HEK293 (cell line): ENCODE data around the gene PCDH8.
A peak's percentile ranks its signal among the peaks of the same experiment; 100 is the strongest.

Experiments
- CTCF ChIA-PET: fragments of 350-600 bp; formaldehyde crosslinking; extraction: SDS; loops from one replicate; lab custom pipeline; 2021; ENCODE audit warnings: antibody characterized with exemption; lab: Yijun Ruan, JAX
- POLR2A ChIA-PET: fragments of 300-600 bp; formaldehyde crosslinking; extraction: SDS; loops from one replicate; lab custom pipeline; 2020; ENCODE audit warnings: antibody characterized with exemption, inconsistent platforms; lab: Yijun Ruan, JAX
- H3K27ac ChIP-seq: fragments of 200-500 bp; sonication (Bioruptor generic); 2 replicates; pipeline ENCODE4 v1.5.1; 2014; ENCODE audit warnings: low read depth, low read length, control low read depth, inconsistent platforms; ENCODE audit errors: extremely low read depth
- H3K36me3 ChIP-seq, 2 experiments: fragments of 200-500 bp in 1 of 2; sonication (Bioruptor generic) in 1 of 2; 1 replicate in 1 of 2; 2 replicates in 1 of 2; pipeline ENCODE4 v1.5.1; 2014 to 2017; ENCODE audit warnings: inconsistent platforms in 2 of 2, low read length in 2 of 2; ENCODE audit not compliant: control insufficient read depth in 2 of 2, insufficient read depth in 1 of 2
- H3K4me1 ChIP-seq: fragments of 200-500 bp; sonication (Bioruptor generic); 2 replicates; pipeline ENCODE4 v1.5.1; 2014; ENCODE audit warnings: mild to moderate bottlenecking, low read length, inconsistent platforms; ENCODE audit not compliant: control insufficient read depth, insufficient read depth
- H3K4me3 ChIP-seq: 2 replicates; pipeline ENCODE4 v1.5.1; 2011; ENCODE audit warnings: low read depth, mild to moderate bottlenecking, control low read depth, low read length, moderate library complexity
- H3K9me3 ChIP-seq: fragments of 200-500 bp; sonication (Bioruptor generic); 2 replicates; pipeline ENCODE4 v1.5.1; 2014; ENCODE audit warnings: low read depth, low read length, inconsistent platforms; ENCODE audit not compliant: control insufficient read depth, insufficient read depth
- CTCF ChIP-seq: fragments of 450-650 bp; formaldehyde crosslinking; IDR thresholded peaks from 2 replicates; pipeline ENCODE4 v1.5.1; 2016; ENCODE audit warnings: missing biosample characterization, missing genetic modification characterization
- GLIS1 ChIP-seq: fragments of 450-650 bp; formaldehyde crosslinking; IDR thresholded peaks from 2 replicates; pipeline ENCODE4 v1.5.1; 2016; ENCODE audit warnings: missing biosample characterization, missing genetic modification characterization
- PATZ1 ChIP-seq: fragments of 450-650 bp; formaldehyde crosslinking; IDR thresholded peaks from 2 replicates; pipeline ENCODE4 v1.5.1; 2016; ENCODE audit warnings: missing biosample characterization, missing genetic modification characterization
- SCRT1 ChIP-seq: fragments of 450-650 bp; formaldehyde crosslinking; IDR thresholded peaks from 2 replicates; pipeline ENCODE4 v1.5.1; 2016; ENCODE audit warnings: missing biosample characterization, missing genetic modification characterization, borderline replicate concordance
- ZBTB21 ChIP-seq: fragments of 450-650 bp; formaldehyde crosslinking; IDR thresholded peaks from 2 replicates; pipeline ENCODE4 v1.5.1; 2017; ENCODE audit warnings: missing biosample characterization, missing genetic modification characterization
- ZNF157 ChIP-seq: fragments of 450-650 bp; formaldehyde crosslinking; IDR thresholded peaks from 2 replicates; pipeline ENCODE4 v1.5.1; 2016; ENCODE audit warnings: missing biosample characterization, missing genetic modification characterization
- ZNF169 ChIP-seq: fragments of 450-650 bp; formaldehyde crosslinking; IDR thresholded peaks from 2 replicates; pipeline ENCODE4 v1.5.1; 2016; ENCODE audit warnings: missing biosample characterization, missing genetic modification characterization
- ZNF248 ChIP-seq: fragments of 450-650 bp; formaldehyde crosslinking; IDR thresholded peaks from 2 replicates; pipeline ENCODE4 v1.5.1; 2017; ENCODE audit warnings: missing biosample characterization, missing genetic modification characterization
- ZNF302 ChIP-seq: fragments of 450-650 bp; formaldehyde crosslinking; IDR thresholded peaks from 2 replicates; pipeline ENCODE4 v1.5.1; 2016; ENCODE audit warnings: missing biosample characterization, missing genetic modification characterization, low read depth
- ZNF391 ChIP-seq: fragments of 450-650 bp; formaldehyde crosslinking; IDR thresholded peaks from 2 replicates; pipeline ENCODE4 v1.5.1; 2016; ENCODE audit warnings: low read depth, missing biosample characterization, missing genetic modification characterization, borderline replicate concordance
- ZNF423 ChIP-seq: fragments of 450-650 bp; formaldehyde crosslinking; IDR thresholded peaks from 2 replicates; pipeline ENCODE4 v1.5.1; 2016; ENCODE audit warnings: missing biosample characterization, missing genetic modification characterization
- ZNF473 ChIP-seq: fragments of 450-650 bp; formaldehyde crosslinking; IDR thresholded peaks from 2 replicates; pipeline ENCODE4 v1.5.1; 2017; ENCODE audit warnings: missing biosample characterization, missing genetic modification characterization
- ZNF510 ChIP-seq: fragments of 450-650 bp; formaldehyde crosslinking; IDR thresholded peaks from 2 replicates; pipeline ENCODE4 v1.5.1; 2018; ENCODE audit warnings: mild to moderate bottlenecking, missing genetic modification characterization, missing biosample characterization; ENCODE audit not compliant: insufficient replicate concordance
- ZNF521 ChIP-seq: fragments of 450-650 bp; formaldehyde crosslinking; IDR thresholded peaks from 2 replicates; pipeline ENCODE4 v1.5.1; 2017; ENCODE audit warnings: missing biosample characterization, mild to moderate bottlenecking, missing genetic modification characterization
- ZNF571 ChIP-seq: fragments of 450-650 bp; formaldehyde crosslinking; IDR thresholded peaks from 2 replicates; pipeline ENCODE4 v1.5.0; 2017; ENCODE audit warnings: missing biosample characterization, missing genetic modification characterization
- ZNF624 ChIP-seq: fragments of 450-650 bp; formaldehyde crosslinking; IDR thresholded peaks from 2 replicates; pipeline ENCODE4 v1.5.1; 2017; ENCODE audit warnings: missing biosample characterization, missing genetic modification characterization
- ZNF629 ChIP-seq: fragments of 450-650 bp; formaldehyde crosslinking; IDR thresholded peaks from 2 replicates; pipeline ENCODE4 v1.5.1; 2017; ENCODE audit warnings: missing biosample characterization, missing genetic modification characterization
- ZNF654 ChIP-seq: fragments of 450-650 bp; formaldehyde crosslinking; IDR thresholded peaks from 2 replicates; pipeline ENCODE4 v1.5.1; 2016; ENCODE audit warnings: low read depth, missing biosample characterization, missing genetic modification characterization
- TF ChIP-seq, protein P1 (sequence below): fragments of 450-650 bp; formaldehyde crosslinking; conservative IDR thresholded peaks from 2 replicates; pipeline ENCODE4 v1.5.1; 2016; ENCODE audit warnings: low read depth, missing biosample characterization, missing genetic modification characterization
- TF ChIP-seq, protein P2 (sequence below): fragments of 450-650 bp; formaldehyde crosslinking; IDR thresholded peaks from 2 replicates; pipeline ENCODE4 v1.5.1; 2017; ENCODE audit warnings: missing biosample characterization, missing genetic modification characterization
- TF ChIP-seq, protein P3 (sequence below): fragments of 450-650 bp; formaldehyde crosslinking; IDR thresholded peaks from 2 replicates; pipeline ENCODE4 v1.5.1; 2017; ENCODE audit warnings: missing biosample characterization, missing genetic modification characterization
- TF ChIP-seq, protein P4 (sequence below): fragments of 450-650 bp; IDR thresholded peaks from 2 replicates; pipeline ENCODE4 v1.5.1; 2018; ENCODE audit warnings: missing biosample characterization, mild to moderate bottlenecking, missing genetic modification characterization

Gene PCDH8

DNA sequence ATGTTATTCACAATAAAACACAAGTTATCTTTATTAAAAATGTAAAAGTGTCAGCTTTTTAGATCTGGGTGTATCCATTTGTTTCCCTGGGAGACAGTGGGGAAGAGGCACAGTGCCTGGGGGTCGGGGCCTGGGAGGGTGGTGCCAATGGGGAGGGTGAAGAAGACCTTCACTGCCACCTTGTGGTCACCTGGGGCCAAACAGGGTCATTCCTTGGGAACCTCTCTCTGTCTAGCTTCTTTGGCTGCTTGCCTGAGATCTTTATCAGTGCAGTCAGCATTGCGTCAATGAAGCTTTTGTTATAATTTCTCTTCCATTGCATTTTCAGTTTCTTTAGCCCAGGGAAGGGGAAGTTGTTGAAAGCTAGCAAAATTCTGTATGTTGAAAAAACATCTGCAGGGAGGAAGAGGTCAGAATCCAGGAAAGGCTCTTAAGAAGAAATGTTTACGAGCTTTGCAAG, 39.1 kb downstream of the PCDH8 start:
- ChIA-PET POLR2A (no interaction called here), CTCF (interaction anchor here (0.6 to 3.0 kb wide), 28 partner anchors 9 to 381 kb away, joined by 3 to 26 read pairs (median 4); partner anchors contain the start of gene SUGT1)
- no peaks in the 10 kb centered on the region for H3K9me3 ChIP-seq
- no peak overlapping the region for H3K4me3 ChIP-seq
- H3K4me1 ChIP-seq: peaks cover 9% of the 10 kb centered on the region
- no peaks in the 10 kb centered on the region for H3K36me3 ChIP-seq
- no peak overlapping the region for H3K27ac ChIP-seq
- TF ChIP-seq GLIS1 (tag by site-specific recombination) (peak; percentile 30; the same call in 1 of the 2 replicates), ZNF521 (tag by site-specific recombination) (no peak), CTCF (tag by site-specific recombination) (peak; percentile 26; the same call in 1 of the 2 replicates), ZNF624 (tag by site-specific recombination) (no peak), ZNF391 (no peak), PATZ1 (peak; percentile 56; the same call in 1 of the 2 replicates), ZNF423 (tag by site-specific recombination) (no peak), ZNF302 (tag by site-specific recombination) (no peak), SCRT1 (tag by site-specific recombination) (no peak), ZNF473 (no peak), ZNF157 (tag by site-specific recombination) (no peak), ZNF654 (tag by site-specific recombination) (peak; percentile 77), ZNF248 (tag by site-specific recombination) (no peak), ZBTB21 (tag by site-specific recombination) (peak; percentile 77; the same call in 1 of the 2 replicates), ZNF169 (tag by site-specific recombination) (no peak), ZNF510 (tag by site-specific recombination) (no peak), ZNF629 (tag by site-specific recombination) (peak; percentile 87), ZNF571 (tag by site-specific recombination) (no peak)
- TF ChIP-seq, protein P1, sequence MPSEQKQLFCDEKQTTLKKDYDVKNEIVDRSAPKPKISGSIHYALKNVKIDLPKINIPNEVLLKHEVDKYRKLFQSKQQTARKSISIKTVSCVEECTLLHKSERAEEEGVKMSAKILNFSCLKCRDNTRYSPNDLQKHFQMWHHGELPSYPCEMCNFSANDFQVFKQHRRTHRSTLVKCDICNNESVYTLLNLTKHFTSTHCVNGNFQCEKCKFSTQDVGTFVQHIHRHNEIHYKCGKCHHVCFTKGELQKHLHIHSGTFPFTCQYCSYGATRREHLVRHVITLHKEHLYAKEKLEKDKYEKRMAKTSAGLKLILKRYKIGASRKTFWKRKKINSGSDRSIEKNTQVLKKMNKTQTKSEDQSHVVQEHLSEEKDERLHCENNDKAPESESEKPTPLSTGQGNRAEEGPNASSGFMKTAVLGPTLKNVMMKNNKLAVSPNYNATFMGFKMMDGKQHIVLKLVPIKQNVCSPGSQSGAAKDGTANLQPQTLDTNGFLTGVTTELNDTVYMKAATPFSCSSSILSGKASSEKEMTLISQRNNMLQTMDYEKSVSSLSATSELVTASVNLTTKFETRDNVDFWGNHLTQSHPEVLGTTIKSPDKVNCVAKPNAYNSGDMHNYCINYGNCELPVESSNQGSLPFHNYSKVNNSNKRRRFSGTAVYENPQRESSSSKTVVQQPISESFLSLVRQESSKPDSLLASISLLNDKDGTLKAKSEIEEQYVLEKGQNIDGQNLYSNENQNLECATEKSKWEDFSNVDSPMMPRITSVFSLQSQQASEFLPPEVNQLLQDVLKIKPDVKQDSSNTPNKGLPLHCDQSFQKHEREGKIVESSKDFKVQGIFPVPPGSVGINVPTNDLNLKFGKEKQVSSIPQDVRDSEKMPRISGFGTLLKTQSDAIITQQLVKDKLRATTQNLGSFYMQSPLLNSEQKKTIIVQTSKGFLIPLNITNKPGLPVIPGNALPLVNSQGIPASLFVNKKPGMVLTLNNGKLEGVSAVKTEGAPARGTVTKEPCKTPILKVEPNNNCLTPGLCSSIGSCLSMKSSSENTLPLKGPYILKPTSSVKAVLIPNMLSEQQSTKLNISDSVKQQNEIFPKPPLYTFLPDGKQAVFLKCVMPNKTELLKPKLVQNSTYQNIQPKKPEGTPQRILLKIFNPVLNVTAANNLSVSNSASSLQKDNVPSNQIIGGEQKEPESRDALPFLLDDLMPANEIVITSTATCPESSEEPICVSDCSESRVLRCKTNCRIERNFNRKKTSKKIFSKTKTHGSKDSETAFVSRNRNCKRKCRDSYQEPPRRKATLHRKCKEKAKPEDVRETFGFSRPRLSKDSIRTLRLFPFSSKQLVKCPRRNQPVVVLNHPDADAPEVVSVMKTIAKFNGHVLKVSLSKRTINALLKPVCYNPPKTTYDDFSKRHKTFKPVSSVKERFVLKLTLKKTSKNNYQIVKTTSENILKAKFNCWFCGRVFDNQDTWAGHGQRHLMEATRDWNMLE (tag by site-specific recombination): no peak
- TF ChIP-seq, protein P2, sequence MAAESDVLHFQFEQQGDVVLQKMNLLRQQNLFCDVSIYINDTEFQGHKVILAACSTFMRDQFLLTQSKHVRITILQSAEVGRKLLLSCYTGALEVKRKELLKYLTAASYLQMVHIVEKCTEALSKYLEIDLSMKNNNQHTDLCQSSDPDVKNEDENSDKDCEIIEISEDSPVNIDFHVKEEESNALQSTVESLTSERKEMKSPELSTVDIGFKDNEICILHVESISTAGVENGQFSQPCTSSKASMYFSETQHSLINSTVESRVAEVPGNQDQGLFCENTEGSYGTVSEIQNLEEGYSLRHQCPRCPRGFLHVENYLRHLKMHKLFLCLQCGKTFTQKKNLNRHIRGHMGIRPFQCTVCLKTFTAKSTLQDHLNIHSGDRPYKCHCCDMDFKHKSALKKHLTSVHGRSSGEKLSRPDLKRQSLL (tag by site-specific recombination): no peak
- TF ChIP-seq, protein P3, sequence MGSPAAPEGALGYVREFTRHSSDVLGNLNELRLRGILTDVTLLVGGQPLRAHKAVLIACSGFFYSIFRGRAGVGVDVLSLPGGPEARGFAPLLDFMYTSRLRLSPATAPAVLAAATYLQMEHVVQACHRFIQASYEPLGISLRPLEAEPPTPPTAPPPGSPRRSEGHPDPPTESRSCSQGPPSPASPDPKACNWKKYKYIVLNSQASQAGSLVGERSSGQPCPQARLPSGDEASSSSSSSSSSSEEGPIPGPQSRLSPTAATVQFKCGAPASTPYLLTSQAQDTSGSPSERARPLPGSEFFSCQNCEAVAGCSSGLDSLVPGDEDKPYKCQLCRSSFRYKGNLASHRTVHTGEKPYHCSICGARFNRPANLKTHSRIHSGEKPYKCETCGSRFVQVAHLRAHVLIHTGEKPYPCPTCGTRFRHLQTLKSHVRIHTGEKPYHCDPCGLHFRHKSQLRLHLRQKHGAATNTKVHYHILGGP: no peak
- TF ChIP-seq, protein P4, sequence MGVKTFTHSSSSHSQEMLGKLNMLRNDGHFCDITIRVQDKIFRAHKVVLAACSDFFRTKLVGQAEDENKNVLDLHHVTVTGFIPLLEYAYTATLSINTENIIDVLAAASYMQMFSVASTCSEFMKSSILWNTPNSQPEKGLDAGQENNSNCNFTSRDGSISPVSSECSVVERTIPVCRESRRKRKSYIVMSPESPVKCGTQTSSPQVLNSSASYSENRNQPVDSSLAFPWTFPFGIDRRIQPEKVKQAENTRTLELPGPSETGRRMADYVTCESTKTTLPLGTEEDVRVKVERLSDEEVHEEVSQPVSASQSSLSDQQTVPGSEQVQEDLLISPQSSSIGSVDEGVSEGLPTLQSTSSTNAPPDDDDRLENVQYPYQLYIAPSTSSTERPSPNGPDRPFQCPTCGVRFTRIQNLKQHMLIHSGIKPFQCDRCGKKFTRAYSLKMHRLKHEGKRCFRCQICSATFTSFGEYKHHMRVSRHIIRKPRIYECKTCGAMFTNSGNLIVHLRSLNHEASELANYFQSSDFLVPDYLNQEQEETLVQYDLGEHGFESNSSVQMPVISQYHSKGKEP (tag by site-specific recombination): peak; percentile 77
